ENCODE results near the gene ARF4.

ARF4 gene

GRCh38 chr3:57569859-57570450 is 27.2 kb downstream of the ARF4 start:
- no peak for TF ChIP-seq CREB1 (IDR thresholded peaks at IDR 0.05; ENCODE audit: low read depth)

- TF ChIP-seq REST (IDR thresholded peaks at IDR 0.05; ENCODE audit: low read depth) = no peak
- TF ChIP-seq TCF12 (IDR thresholded peaks at IDR 0.05; ENCODE audit: low read depth) = no peak
- no peak for TF ChIP-seq EGR1 (IDR thresholded peaks at IDR 0.05)
- no peak for TF ChIP-seq CREB1 (IDR thresholded peaks at IDR 0.05; ENCODE audit: low read depth)
- no peak for TF ChIP-seq MAX (IDR thresholded peaks at IDR 0.05)
- no peak for TF ChIP-seq RAD21 (IDR thresholded peaks at IDR 0.05; ENCODE audit: low read depth)
- no peak for TF ChIP-seq TEAD4 (IDR thresholded peaks at IDR 0.05)
- TF ChIP-seq NFIC (IDR thresholded peaks at IDR 0.05) = no peak
- TF ChIP-seq ZBTB7A (IDR thresholded peaks at IDR 0.05; ENCODE audit: low read depth) = no peak
- TF ChIP-seq YY1 (IDR thresholded peaks at IDR 0.05; ENCODE audit: low read depth) = no peak
- TF ChIP-seq TAF1 (IDR thresholded peaks at IDR 0.05; ENCODE audit: low read depth) = no peak
- TF ChIP-seq FOXM1 (IDR thresholded peaks at IDR 0.05; ENCODE audit: borderline replicate concordance, low read depth) = no peak
- TF ChIP-seq USF1 (IDR thresholded peaks at IDR 0.05) = no peak
- TF ChIP-seq EP300 (IDR thresholded peaks at IDR 0.05; ENCODE audit: borderline replicate concordance) = no peak
- no peak for TF ChIP-seq CEBPB (IDR thresholded peaks at IDR 0.05)
Observed at GRCh38 chr3:57559526-57559925, 37.6 kb downstream of the ARF4 start.

GRCh38 chr3:57557085-57557537 is 40.0 kb downstream of the ARF4 start:
- TF ChIP-seq TAF1 (IDR thresholded peaks at IDR 0.05; ENCODE audit: low read depth) (no peak), USF1 (IDR thresholded peaks at IDR 0.05) (no peak), RAD21 (IDR thresholded peaks at IDR 0.05; ENCODE audit: low read depth) (no peak), REST (IDR thresholded peaks at IDR 0.05; ENCODE audit: low read depth) (no peak), EP300 (IDR thresholded peaks at IDR 0.05; ENCODE audit: borderline replicate concordance) (no peak), TEAD4 (IDR thresholded peaks at IDR 0.05) (no peak), CEBPB (IDR thresholded peaks at IDR 0.05) (no peak), FOXM1 (IDR thresholded peaks at IDR 0.05; ENCODE audit: borderline replicate concordance, low read depth) (no peak), EGR1 (IDR thresholded peaks at IDR 0.05) (no peak), MAX (IDR thresholded peaks at IDR 0.05) (no peak), YY1 (IDR thresholded peaks at IDR 0.05; ENCODE audit: low read depth) (no peak), ZBTB7A (IDR thresholded peaks at IDR 0.05; ENCODE audit: low read depth) (no peak), TCF12 (IDR thresholded peaks at IDR 0.05; ENCODE audit: low read depth) (no peak)

- TF ChIP-seq TEAD4 (IDR thresholded peaks at IDR 0.05) (no peak), YY1 (IDR thresholded peaks at IDR 0.05; ENCODE audit: low read depth) (no peak), MAX (IDR thresholded peaks at IDR 0.05) (no peak), EP300 (IDR thresholded peaks at IDR 0.05; ENCODE audit: borderline replicate concordance) (no peak)
Observed at GRCh38 chr3:57556459-57557084, 40.6 kb downstream of the ARF4 start.

- TF ChIP-seq RAD21 (IDR thresholded peaks at IDR 0.05; ENCODE audit: low read depth) (no peak), EP300 (IDR thresholded peaks at IDR 0.05; ENCODE audit: borderline replicate concordance) (peak; percentile 80), REST (IDR thresholded peaks at IDR 0.05; ENCODE audit: low read depth) (peak; percentile 18; the same call in 1 of the 2 replicates), TCF12 (IDR thresholded peaks at IDR 0.05; ENCODE audit: low read depth) (peak; percentile 67; the same call in 1 of the 2 replicates), TAF1 (IDR thresholded peaks at IDR 0.05; ENCODE audit: low read depth) (peak; percentile 86), YY1 (IDR thresholded peaks at IDR 0.05; ENCODE audit: low read depth) (peak; percentile 63), FOXM1 (IDR thresholded peaks at IDR 0.05; ENCODE audit: borderline replicate concordance, low read depth) (peak; percentile 64; the same call in 1 of the 2 replicates), EGR1 (IDR thresholded peaks at IDR 0.05) (peak; percentile 87), TEAD4 (IDR thresholded peaks at IDR 0.05) (peak; percentile 69), CEBPB (IDR thresholded peaks at IDR 0.05) (no peak), ZBTB7A (IDR thresholded peaks at IDR 0.05; ENCODE audit: low read depth) (no peak), CREB1 (IDR thresholded peaks at IDR 0.05; ENCODE audit: low read depth) (peak; percentile 66), NFIC (IDR thresholded peaks at IDR 0.05) (peak; percentile 40; the same call in 1 of the 2 replicates), USF1 (IDR thresholded peaks at IDR 0.05) (peak; percentile 97), MAX (IDR thresholded peaks at IDR 0.05) (peak; percentile 99)
Observed at GRCh38 chr3:57555738-57556458, 41.2 kb downstream of the ARF4 start, which contains the start of gene PDE12. Gene PDE12 (plus strand): TSS chr3:57556274. CDS start chr3:57556380, 106 bp downstream.

Data from Ishikawa (cell line).